DND-41 (cell line): Measurements from ENCODE around the gene NFASC.

ENCODE experiments used
- CTCF ChIP-seq: IDR thresholded peaks from 2 replicates; pipeline ENCODE4 v1.5.1; 2012; ENCODE audit warnings: borderline replicate concordance, low read length, moderate library complexity, mild to moderate bottlenecking; ENCODE audit not compliant: poor library complexity, severe bottlenecking; ENCODE audit errors: extremely low read depth
- EZH2 ChIP-seq: IDR thresholded peaks from 3 replicates; pipeline ENCODE4 v1.6.1; 2012; ENCODE audit warnings: borderline replicate concordance, low read depth, mild to moderate bottlenecking, moderate library complexity, low read length, inconsistent platforms; ENCODE audit not compliant: severe bottlenecking

- TF ChIP-seq CTCF (no peak), EZH2 (no peak)
These were observed 167.6 kb downstream of the NFASC start for GRCh38 chr1:205038132-205038786.
